C4-2B (cell line): ENCODE results near the gene CIB2.

ENCODE experiments used
- H3K27ac ChIP-seq: fragments of 450-650 bp; 2 replicates; pipeline ENCODE4 v1.5.1; 2017
- CTCF ChIP-seq: fragments of 450-650 bp; conservative IDR thresholded peaks from 2 replicates; pipeline ENCODE4 v1.5.1; 2017; ENCODE audit warnings: mild to moderate bottlenecking
- ZFX ChIP-seq: fragments of 450-650 bp; IDR thresholded peaks from 2 replicates; pipeline ENCODE4 v1.6.1; 2017

CIB2 gene

DNA sequence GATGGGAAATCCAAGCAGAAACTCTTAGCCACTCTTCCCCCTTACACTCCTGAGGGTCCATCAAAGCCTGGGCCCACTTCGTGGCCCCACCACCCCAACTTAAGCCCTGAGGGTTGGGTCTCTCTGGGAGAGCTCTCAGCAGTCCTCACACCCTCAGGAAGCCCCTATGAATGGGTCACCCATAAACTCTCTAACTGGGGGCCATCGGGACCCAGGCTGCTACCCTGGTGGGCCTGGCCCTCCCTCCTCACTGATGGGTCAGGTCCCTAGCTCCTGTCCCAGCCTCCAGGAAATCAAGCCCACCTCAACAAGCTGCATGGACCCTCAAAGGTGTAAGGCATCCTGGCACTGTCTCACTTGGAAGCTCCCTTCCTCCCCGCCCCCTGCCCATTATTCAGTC, 19.5 kb downstream of the CIB2 start:
- no peak for TF ChIP-seq ZFX
- no peak for TF ChIP-seq CTCF
- no peak overlapping the region for H3K27ac ChIP-seq

DNA sequence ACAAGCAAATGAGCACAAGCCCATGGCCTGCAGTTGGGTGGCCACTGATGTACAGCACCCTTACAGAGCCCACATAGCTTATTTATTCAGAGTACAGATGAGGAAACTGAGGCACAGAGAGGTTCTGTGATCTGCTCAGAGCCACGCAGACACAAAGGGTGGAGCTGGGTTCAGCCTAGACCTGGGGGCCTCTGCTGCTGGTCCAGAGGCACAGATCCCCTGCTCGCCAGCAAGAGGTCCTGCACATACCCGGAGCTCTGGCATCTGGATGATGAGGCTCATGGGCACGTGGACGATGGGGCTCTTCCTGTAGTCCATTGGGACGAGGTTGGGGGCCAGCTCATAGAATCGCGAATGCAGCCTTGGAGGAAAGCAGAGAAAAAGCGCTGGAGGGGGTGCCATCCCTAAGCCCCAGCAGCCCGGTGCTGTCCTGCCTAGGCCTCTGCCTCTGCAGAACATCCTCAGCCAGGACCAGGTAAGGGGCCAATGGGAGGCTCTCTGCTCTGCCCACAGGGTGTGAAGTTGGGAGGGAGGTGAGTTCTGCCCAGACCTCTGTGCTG, 20.2 kb downstream of the CIB2 start:
- no peak overlapping the region for H3K27ac ChIP-seq
- TF ChIP-seq CTCF, result no peak
- no peak for TF ChIP-seq ZFX

DNA sequence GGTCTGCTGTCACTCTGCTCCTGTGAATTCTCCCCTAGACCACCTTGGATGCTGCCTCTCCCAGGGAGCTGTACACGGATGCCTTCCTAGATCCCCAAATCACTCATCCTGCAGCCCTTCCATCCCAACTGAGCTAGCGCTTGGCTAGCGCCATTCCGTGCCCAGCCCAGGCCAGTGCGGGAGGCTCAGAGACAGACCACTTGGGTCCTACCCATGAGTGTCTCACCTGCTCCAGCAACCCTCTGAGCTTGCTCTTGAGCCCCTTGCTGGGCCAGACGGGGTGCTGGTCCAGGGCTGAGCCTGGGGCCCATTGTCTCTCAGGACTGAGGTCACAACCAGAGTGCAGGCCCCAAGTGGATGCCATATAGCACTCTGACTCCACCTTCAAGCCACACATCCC, 21.1 kb downstream of the CIB2 start:
- no peak overlapping the region for H3K27ac ChIP-seq
- no peak for TF ChIP-seq ZFX
- TF ChIP-seq CTCF, result no peak

DNA sequence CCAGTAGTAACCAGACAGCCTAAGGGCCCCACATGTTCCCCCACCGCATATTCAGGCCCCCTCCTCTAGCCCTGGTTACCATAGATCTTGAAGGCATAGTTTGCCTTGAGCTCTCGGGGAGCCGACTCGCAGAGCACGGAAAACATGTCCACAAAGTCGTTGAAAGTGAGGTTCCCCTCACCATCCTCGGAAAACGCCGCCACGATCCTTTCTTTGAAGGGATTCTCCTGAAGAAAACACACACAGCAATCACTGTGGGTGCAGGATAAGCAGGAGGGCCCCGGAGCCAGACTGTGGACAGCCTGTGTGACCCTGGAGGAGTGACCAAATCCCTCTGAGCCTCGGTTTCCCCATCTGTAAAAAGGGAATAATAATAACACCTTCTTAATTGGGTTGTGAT, 22.1 kb downstream of the CIB2 start:
- no peak overlapping the region for H3K27ac ChIP-seq
- TF ChIP-seq CTCF, result no peak
- TF ChIP-seq ZFX, result no peak

- TF ChIP-seq CTCF (peak; percentile 98), ZFX (no peak)
- H3K27ac ChIP-seq, result no peak overlapping the region
Observed at GRCh38 chr15:78108300-78109084, 22.8 kb downstream of the CIB2 start.

DNA sequence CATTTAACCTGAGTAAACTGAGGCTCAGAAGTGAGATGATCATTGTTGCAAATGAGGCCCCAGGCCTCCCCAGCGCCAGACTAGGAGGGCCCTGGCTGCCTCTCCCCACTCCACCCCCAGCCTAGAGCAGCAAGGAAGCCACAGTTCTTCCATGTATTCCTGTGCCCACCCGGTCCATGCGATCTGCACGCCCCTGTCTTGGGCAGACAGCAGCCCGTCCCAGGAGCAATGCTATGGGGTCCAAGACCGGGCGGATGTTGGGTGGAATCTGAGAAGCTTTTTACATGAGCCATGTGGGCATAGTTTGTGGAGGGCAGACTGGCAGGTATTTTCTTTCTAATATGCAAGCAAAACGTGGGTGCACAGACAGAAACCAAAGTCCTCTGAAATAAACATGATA, 23.8 kb downstream of the CIB2 start:
- no peak overlapping the region for H3K27ac ChIP-seq
- no peak for TF ChIP-seq CTCF
- TF ChIP-seq ZFX, result no peak

- H3K27ac ChIP-seq, result no peak overlapping the region
- TF ChIP-seq CTCF (no peak), ZFX (no peak)
Observed at GRCh38 chr15:78105476-78106241, 25.6 kb downstream of the CIB2 start.
